Measurements from ENCODE around the gene ARSA.

The ARSA gene

GRCh38 chr22:50673231-50674129, 45.5 kb upstream of the ARSA start:
- no peak for TF ChIP-seq CTCF (IDR thresholded peaks at IDR 0.05; ENCODE audit: insufficient read depth, low read depth, low read length, missing control alignments)
- H3K4me3 ChIP-seq (ENCODE audit: low read depth, low read length): no peak overlapping the region
- DNase-seq (ENCODE audit: low read depth): no peak

GRCh38 chr22:50672471-50673230, 44.7 kb upstream of the ARSA start, which contains the start of gene SHANK3:
TSS of gene SHANK3 (plus strand) at chr22:50672823.
- no peak within 1 kb of the TSS for H3K4me3 ChIP-seq (ENCODE audit: low read depth, low read length)
- no peak for TF ChIP-seq CTCF (IDR thresholded peaks at IDR 0.05; ENCODE audit: insufficient read depth, low read depth, low read length, missing control alignments)
- DNase-seq (ENCODE audit: low read depth): no peak

GRCh38 chr22:50672041-50672440, 44.1 kb upstream of the ARSA start:
- no peak for DNase-seq (ENCODE audit: low read depth)
- no peak for TF ChIP-seq CTCF (IDR thresholded peaks at IDR 0.05; ENCODE audit: insufficient read depth, low read depth, low read length, missing control alignments)
- H3K4me3 ChIP-seq (ENCODE audit: low read depth, low read length): no peak overlapping the region

- no peak overlapping the region for H3K4me3 ChIP-seq (ENCODE audit: low read depth, low read length)
- no peak for DNase-seq (ENCODE audit: low read depth)
- TF ChIP-seq CTCF (IDR thresholded peaks at IDR 0.05; ENCODE audit: insufficient read depth, low read depth, low read length, missing control alignments): no peak
Observed at GRCh38 chr22:50671641-50672040, 43.7 kb upstream of the ARSA start.

- no peak for TF ChIP-seq CTCF (IDR thresholded peaks at IDR 0.05; ENCODE audit: insufficient read depth, low read depth, low read length, missing control alignments)
- no peak for DNase-seq (ENCODE audit: low read depth)
Observed at GRCh38 chr22:50670914-50671538, 43.1 kb upstream of the ARSA start.

GRCh38 chr22:50670513-50670912, 42.6 kb upstream of the ARSA start:
- no peak overlapping the region for H3K4me3 ChIP-seq (ENCODE audit: low read depth, low read length)
- TF ChIP-seq CTCF (IDR thresholded peaks at IDR 0.05; ENCODE audit: insufficient read depth, low read depth, low read length, missing control alignments): no peak
- no peak for DNase-seq (ENCODE audit: low read depth)

More at GRCh38 chr22:50670914-50671538, 43.1 kb upstream of the ARSA start:
- H3K4me3 ChIP-seq (ENCODE audit: low read depth, low read length): no peak overlapping the region

All from GM12865 (cell line).